HG02970 (cell line): Measurements from ENCODE around the gene CDH13.

ENCODE experiments used
- ATAC-seq: cut with Tn5 transposase; IDR thresholded peaks from one replicate; pipeline ENCODE4 v1.9.1; 2021; ENCODE audit warnings: mild to moderate bottlenecking, moderate library complexity, moderate number of reproducible peaks; ENCODE audit not compliant: unreplicated experiment, low FRiP score

CDH13 gene

DNA sequence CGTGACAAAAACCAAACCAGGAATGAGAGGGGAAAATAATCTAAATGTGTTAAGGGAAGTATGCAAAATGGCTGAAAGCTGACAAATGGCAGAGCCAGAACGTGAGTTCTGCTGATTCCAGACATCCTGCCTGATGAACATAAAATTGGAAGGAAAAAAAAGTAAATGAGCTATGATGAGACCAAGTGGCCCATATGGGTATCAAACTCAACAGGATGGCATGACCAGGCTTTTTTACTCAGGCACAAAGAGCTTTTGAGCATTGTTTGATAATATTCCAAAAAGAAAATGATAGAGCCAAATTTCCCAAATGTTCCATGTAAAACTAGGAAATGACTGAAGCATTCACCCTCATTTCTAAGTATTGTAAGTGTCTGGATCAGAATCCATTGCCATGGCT, 449.2 kb downstream of the CDH13 start:
- ATAC-seq: no peak

DNA sequence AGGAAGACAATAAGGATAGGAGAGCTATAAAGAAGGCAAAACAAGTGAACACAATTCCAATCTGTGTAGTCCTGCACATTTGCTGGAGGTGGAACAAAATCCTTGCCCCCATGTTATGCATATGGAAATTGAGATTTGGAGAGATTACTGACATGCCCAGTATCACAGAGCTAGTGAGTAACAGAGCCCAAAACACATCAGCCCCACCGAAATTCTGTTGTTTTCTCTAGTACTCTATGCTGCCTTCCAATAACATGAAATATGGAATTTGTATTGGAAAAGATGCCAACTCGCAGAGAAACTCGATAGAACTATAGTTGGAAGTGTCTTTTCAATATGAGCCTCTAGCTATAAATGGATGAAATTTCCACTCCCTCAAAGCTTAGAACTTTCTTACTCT, 456.6 kb downstream of the CDH13 start:
- no peak for ATAC-seq

DNA sequence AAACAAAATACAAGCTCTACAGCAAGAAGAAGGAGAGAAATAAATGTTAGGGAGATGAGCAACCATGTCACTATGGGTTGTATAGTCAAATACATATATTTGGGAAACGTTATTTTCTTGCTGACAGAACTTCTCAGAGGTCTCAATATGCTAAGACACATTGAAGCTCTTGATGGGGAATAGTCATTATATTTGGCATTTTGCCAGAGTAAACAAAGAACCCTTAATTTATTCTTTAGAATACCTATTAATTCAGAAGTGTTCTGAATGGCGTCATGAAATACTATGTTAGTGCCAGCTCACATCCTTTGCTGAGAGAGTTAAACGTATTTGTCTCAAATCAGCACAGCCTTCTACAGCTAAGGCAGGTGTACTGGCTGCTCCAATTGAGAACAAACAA, 458.9 kb downstream of the CDH13 start:
- ATAC-seq: no peak

DNA sequence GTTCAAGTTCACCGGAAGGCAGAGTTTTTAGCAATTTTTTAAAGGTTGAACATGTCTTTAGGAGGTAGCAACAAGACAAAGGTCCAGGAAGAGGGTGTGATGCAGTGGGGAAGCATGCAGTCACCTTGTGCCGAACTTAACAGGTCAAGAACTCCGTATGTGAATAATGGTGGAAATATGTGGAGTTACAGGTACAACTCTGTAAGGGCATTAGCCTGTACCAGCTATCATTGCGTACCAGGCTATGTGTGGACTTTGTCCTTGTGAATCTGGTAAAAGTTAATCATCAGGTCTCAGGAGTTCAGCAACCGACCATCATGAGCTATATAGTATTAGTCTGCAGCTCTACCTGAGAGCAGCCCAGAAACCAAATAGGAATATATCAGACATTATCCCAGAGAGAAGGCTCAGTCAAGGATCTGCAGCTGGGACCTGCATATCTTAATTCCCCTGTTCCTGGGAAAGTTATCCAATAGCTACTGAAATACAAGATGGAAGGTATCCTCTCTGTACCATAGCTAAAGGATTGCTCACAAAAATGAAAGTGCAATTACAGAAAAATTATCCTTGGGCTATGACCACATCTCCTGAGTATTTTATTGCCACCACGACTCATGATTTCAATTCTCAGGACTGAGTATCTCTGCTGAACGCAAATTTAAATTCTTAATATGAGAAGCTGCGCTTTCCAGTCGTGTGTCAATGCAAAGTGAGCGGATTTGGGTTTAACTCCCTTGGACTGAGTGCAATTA, 469.3 kb downstream of the CDH13 start:
- no peak for ATAC-seq

DNA sequence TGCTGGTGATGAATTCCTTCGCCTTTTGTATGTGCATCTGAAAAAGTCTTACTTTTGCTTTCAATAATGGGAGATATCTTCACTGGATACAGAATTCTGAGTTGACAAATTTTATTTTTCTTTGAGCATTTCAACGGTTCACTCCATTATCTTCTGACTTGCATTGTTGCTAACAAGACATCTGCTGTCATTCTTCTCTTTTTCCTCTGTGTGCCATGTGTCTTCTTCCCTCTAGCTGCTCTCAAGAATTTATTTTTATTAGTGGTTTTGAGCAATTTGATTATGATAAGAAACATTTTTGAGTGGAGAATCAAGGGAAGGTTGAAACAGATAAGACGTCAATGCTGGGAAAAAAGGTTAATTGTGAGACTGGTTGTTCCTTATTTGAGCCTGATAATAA, 471.8 kb downstream of the CDH13 start:
- no peak for ATAC-seq

DNA sequence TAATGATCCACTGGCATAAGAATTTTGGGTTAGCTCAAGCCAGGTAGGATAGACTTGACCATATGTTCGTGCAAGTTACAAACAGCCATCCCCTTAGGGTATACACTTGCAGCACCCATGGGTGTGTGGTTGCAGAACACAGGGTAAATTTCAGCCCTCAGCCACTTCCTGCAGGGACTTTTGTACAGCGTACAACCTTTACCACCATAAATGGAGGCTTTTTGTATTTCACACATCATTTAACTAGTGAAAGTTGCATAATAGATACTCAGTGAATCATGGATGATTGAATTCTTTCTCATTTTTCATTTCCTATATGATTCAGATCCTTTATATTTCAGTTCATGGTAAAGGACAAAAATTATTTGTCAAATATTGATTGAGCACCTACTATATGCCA, 473.9 kb downstream of the CDH13 start:
- no peak for ATAC-seq

DNA sequence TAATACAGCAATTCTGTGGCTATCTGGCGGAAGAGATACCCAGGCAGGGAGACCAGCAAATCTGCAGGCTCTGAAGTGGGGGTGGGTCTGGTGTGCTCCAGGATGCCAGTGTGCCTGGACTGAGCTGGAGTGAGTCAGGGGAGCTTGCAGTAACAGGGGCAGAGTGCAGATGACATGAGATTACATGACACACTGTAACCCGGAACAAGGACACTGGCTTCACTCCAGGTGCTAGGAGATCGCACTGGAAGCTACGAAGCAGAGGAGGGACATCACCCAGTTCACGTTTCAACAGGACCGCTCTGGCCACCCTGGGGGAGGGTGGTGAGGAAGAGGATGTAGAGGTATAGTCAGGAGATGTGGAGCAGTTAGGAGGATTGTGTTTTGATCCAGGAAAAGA, 475.6 kb downstream of the CDH13 start:
- no peak for ATAC-seq

DNA sequence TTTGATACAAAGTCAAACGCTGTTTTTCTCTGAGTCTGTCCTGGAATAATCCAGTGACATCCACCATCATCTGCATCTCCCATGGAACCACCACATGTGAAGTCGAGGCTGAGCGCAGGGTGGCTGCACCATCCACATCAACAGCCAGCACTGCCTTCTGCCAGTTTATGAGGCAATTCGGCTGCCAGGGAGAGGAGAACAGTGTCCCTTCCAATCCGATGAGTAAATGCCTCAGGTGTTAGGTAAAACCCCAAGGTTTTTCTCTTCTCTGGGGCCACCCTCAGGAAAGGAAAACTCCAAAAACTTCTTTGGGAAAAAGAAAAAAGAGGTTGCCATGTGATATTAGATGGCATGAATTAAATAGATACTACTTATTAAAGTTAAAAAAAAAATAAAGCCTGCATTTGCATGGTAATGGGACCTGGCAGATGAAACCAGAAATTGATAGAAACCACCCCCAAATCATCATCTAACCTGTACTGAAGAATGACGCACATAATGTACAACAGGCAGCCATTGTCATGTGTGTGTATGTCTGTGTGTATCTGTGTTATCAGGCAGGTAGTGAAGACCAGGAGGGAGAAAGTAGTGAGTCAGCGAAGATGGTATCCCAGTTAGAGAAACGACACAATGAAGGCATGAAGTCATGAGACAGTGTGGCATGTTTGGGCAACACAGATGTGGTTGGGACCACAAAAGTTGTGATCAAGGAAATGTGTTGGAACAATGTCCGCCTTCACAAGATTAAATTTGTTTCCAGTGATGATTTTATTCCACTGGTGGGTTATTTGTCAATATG, 478.7 kb downstream of the CDH13 start:
- ATAC-seq: no peak

DNA sequence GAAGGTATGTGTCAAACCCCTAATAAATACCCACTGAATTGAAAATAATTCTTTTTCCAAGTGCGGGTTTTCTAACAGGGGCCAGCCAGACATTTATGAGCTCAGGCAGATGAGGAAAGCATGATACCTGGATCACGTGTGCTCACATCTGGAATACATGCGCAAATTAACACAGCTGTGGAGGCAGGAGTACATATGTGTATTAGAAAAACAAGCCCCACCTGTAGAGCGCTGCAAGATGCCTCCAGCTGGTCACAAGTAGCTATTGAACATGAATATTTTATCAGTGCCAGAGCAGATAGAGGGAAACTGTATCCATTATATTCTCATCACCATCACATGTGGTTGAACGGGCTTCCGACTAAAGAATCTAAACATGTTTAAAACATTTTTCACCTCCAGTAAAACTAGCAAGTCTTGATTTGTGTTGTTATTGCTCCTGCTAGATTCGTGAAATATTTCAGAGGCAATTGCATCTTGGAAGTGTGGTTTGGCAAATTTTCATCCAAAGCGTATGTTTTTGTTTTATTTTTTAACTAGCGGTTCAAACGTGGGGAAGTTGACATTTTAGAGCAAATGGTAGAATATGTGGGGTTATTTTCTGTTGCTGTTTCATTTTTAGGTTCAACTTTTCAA, 482.8 kb downstream of the CDH13 start:
- no peak for ATAC-seq

DNA sequence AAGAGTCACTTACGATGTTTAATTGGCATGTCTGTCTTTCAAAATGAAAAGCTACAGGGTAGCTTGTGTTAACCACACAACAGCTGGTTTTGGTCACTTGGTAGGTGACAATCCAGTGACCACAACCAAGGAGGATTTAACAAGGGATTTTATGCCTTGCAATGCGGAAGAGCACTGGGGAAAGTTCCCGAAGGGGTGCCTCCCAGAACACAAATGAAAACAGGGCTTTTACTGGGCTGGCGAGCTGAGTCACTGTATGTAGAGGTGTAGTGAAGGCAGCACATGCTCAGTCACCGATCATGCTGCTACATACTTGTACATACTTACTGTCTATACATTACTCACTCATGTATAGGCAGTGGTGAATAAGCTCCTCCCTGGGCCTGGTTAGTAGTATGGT, 483.5 kb downstream of the CDH13 start:
- ATAC-seq: no peak

DNA sequence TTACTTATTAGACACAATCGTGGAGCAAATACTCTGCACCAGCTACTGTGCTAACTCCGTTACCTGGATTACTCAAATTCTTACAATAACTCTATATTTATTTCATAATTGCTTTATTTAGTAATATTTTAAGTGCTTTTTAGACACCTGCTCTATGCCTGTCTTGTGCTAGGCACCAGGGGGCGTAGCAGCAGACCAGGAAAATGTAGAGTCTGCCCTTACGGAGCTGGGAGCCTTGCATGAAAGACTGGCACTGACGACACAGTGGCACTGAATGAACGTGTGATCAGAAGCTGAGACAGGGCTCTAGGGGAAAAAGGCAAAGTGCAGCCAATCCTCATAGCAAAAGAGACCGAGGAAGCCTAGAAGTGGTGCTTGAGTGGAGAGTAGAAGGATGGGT, 486.5 kb downstream of the CDH13 start:
- ATAC-seq: no peak

DNA sequence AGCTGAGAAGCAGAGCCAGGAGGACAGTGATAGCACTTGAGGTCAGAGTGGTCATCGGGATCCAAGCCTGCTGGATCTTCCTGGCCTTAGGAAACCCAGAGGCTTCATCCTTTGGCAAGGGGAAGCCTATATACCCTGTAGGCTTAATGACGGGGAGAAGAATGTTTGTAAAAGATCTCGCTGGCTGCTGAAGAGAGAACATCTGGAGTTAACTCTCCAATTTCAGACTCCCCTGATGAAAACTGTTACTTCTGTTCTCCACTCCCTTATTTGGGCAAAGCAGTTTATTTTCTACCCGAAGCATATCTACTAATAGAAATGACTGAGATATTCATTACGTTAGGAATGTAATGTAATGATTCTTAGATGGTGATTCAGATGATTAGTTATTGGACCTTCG, 487.0 kb downstream of the CDH13 start:
- ATAC-seq: no peak

DNA sequence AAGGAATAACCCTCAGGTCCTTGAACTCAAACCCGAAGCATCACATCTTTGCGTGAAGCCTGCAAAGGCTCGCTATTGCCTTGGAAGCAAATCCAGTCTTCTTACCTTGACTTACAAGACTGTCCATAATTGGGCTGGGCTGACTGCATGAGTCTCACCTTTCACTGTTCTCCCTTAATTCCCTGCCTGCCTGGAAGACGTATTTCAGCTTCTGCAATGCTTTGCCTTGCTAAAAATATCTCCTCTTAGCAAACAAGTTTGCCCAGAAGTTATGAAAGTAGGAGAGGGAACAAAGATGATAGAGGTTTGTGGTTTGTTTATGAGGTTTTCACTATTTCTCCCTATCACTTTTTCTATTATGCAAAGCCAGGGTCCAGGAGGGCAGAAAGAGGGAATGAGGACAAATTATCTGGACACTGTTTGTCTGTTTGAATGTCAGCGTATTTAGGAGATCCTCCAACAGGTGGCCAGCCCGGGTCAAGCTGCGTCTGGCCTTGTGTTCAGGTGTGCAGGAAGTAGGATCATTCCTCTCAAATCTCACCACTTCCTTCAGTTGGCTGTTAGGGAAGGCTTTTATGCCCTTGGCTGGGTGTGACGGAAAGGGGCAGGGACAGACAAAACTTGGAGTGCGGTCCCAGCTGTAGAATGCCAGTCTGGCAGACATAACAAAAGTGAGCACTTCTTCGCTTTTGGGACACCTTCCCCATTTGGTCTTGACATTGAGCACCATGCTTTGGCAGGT, 488.9 kb downstream of the CDH13 start:
- no peak for ATAC-seq

DNA sequence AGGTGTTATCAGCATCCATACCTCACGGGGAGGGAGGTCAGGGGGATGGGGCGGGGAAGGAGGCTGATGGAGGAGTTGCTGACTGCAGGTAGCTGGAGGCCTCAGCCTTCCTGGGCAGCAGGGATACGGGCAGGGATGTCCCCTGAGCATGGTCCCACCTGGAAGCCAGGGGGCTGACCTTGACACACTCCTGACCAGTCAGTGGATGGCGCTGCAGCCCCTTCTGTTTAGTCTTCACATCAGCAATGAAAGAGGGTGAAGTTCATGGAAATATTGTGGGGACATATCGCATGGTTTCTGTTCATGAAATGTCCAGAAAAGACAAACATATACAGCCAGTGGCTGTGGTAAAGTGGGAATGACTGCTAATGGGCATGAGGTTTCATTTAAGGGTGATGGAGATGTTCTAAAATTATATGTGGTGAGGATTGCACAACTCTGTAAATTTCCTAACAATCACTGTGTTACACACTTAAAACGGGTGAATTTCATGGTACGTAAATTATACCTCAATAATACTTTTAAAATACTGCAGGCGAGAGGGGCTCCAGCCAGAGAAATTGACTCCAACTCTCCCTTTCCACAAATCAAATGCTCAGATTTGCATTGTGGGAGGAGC, 489.6 kb downstream of the CDH13 start:
- ATAC-seq: no peak

DNA sequence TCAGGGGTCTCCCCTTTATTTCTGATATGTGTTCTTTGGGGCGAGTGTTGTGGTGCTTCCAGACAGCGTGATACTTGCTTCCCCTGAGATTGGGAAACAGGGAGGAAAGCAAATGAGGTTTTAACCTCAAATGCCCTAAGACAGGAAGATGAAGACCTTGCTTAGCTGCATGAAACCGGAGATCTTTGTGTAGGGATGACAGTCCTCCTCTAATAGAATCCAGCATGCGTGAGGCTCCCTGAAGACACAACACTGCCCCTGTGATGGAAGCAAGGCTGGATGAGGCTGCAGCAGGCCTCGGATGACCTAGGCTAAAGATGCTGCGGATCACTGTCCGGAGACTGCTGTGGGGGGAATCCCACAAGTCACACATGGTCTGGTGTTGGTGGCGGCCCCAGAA, 491.0 kb downstream of the CDH13 start:
- no peak for ATAC-seq

DNA sequence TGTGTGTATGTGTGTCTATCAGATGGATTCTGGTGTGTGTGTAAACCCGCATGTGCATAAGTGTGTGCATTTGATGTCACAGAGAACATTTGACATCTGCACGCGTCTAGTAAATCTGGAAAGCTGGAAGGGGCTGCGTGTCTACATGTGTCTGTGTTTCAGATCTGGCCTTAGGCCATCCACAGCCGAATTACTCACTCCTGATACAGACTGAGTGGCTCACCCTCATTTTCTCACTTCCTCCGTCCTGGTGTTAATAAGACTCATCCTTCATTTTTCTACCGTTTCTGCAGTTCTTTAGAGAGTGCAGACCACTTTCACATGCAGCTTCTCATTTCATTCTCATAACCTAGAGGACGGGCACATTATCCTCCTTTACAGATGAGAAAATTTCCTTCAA, 491.6 kb downstream of the CDH13 start:
- no peak for ATAC-seq

DNA sequence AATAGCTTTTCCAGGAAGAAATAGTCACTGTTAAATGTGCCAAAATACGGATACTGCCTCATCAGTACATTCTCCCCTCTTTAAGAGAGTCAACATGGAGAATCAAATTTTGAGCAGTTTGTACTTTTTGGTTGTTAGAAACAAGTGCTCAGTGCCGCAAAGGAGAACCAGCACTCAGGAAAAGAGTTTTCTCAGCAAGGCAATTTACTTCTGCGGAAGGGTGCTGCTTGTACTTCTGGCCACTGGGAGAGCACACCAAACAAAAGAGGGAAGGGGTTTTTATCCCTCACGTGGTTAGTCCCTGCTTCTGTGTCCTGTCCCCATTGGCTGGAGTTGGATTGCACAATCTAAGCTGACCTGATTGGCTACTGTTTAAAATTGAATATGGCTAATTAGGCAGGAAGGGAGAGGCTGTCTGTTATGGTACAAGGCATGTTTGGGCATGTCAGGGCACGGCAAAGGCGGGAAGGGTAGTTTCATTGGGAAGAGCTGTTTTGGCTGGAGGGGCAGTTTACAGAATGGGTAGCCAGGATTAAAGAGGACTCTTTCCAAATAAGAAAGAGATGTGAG, 499.3 kb downstream of the CDH13 start:
- ATAC-seq: no peak

DNA sequence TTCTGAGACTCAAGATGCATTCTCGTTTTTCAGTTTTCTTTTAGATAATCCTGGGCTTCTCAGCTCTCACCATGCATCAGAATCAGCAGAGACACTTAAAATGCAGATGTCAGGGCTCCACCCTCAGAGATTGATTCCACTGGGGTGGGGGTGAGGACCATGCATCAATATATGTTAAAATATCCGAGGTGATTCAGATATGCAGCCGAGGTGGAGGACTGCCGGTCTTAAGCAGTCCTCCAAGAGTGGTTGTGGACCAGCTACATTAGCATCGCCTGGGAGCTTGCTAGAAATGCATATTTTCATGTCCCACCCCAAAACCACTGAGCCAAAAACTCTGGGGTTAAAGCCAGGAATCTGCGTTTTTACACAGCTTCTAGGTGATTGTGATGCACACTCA, 501.3 kb downstream of the CDH13 start:
- no peak for ATAC-seq

DNA sequence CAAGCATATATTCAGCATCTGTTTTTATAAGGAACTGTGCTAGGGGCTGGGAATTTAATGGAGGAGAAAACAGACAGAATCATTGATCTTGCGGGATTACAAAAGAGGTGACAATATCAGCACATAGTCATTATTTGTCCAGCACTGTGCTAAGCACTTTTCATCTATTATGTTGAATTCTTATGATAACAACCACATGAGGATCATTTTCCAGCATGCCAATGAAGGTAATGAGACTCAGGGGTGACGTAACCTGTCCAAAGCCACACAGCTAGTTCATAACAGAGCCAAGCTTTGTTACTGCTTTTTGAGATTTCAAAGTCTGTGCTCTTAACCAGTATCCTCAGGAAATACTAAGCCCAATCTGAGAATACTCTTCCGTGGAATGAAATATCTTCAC, 503.3 kb downstream of the CDH13 start:
- ATAC-seq: no peak

DNA sequence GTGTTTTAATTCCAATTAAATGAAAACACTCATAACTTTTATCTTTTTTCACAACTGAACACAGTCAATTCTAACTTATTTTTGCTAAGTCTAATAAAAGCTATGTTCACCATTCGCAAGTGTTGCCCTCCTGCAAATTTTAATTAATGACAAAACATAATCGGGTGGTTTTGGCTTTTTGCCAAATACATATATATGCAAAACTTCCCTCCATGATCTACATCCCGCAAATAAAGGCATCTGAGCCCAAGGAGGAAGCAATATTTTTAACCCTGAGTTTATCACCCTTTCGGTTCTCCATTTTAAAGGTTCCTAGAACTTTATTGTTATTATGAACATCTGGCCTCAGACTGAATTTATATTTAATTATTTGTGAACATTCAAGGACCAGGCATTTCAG, 507.9 kb downstream of the CDH13 start:
- no peak for ATAC-seq
